GM12801 (cell line): Measurements from ENCODE around the gene AKIRIN2.

Experiments
- CTCF ChIP-seq: IDR thresholded peaks from one replicate; pipeline ENCODE4 v1.5.1; 2011; ENCODE audit warnings: control low read depth; ENCODE audit not compliant: insufficient read length; ENCODE audit errors: extremely low read depth

The AKIRIN2 gene

GRCh38 chr6:87723170-87724078 is 21.4 kb upstream of the AKIRIN2 start:
- TF ChIP-seq CTCF, result no peak

- no peak for TF ChIP-seq CTCF
Measured at GRCh38 chr6:87722540-87723169, 20.6 kb upstream of the AKIRIN2 start.

- TF ChIP-seq CTCF, result no peak
Measured at GRCh38 chr6:87721311-87721710, 19.3 kb upstream of the AKIRIN2 start.

- TF ChIP-seq CTCF, result no peak
Measured at GRCh38 chr6:87718662-87719433, 16.8 kb upstream of the AKIRIN2 start.

- TF ChIP-seq CTCF, result no peak
Measured at GRCh38 chr6:87716928-87717614, 15.0 kb upstream of the AKIRIN2 start.

GRCh38 chr6:87714093-87714842 is 12.2 kb upstream of the AKIRIN2 start:
- no peak for TF ChIP-seq CTCF
